Testis (tissue), 3 donors: ENCODE results near the gene FBXW7. TPM values are rescaled to one million over a fixed set of nuclear protein-coding genes. Genes with fewer than 3 reads are reported as not detected.

Experiments
- DNase-seq: peaks from one replicate; pipeline ENCODE4 v3.0.0-alpha.2; 2019
- H3K27ac ChIP-seq, 2 donors: fragments of 200-600 bp; sonication (generic); one replicate each; pipeline ENCODE4 v1.5.1; 2019
- H3K27me3 ChIP-seq: fragments of 200-600 bp; sonication (generic); one replicate; pipeline ENCODE4 v1.5.1; 2019
- H3K36me3 ChIP-seq: fragments of 200-600 bp; sonication (generic); one replicate; pipeline ENCODE4 v1.5.1; 2017; ENCODE audit warnings: low read depth; ENCODE audit errors: missing control alignments
- H3K4me1 ChIP-seq: fragments of 200-600 bp; sonication (generic); one replicate; pipeline ENCODE4 v1.5.1; 2019
- H3K4me3 ChIP-seq, 2 donors: fragments of 200-600 bp; sonication (generic); one replicate each; pipeline ENCODE4 v1.5.1; 2017 to 2019
- H3K9me3 ChIP-seq: fragments of 200-600 bp; sonication (generic); one replicate; pipeline ENCODE4 v1.5.1; 2017
- POLR2A ChIP-seq: fragments of 450-650 bp; IDR thresholded peaks from one replicate; pipeline ENCODE4 v1.6.1; 2017; ENCODE audit warnings: antibody characterized with exemption, mild to moderate bottlenecking, moderate library complexity
- WGBS, 2 donors: methylation state at CpG; one replicate each; pipeline ENCODE4 v1.1.5; 2018; 5-methylcytosine and 5-hydroxymethylcytosine counted together
- intact Hi-C: fragments of 100-400 bp; cut with DNase I; formaldehyde crosslinking; loops from one replicate; pipeline ENCODE4 v1.15.1; 2023; ENCODE audit warnings: low total_unique reads
- polyA plus RNA-seq: library from polyadenylated mRNA; stranded (reverse); fragments of 350-450 nt; fragmentation: Illumina TruSeq; extraction: RNeasy Lipid Tissue Mini Kit (QIAGEN cat#74804); gene quantifications from one replicate; pipeline ENCODE4 v1.2.3, GENCODE V29; 2014; ENCODE audit warnings: low read depth, low replicate concordance; ENCODE audit not compliant: insufficient read depth
- total RNA-seq, 2 donors: library from RNA; depleted of rRNA; stranded (reverse); fragments of >200 nt; gene quantifications; one replicate each; pipeline ENCODE4 v1.2.3, GENCODE V29; 2016
- TF ChIP-seq, protein P1 (sequence below), 3 experiments: fragments of 450-650 bp in 2 of 3; fragments of 200-600 bp in 1 of 3; sonication (generic) in 1 of 3; IDR thresholded peaks; one replicate each; pipeline ENCODE4 v1.5.1; 2016 to 2019; ENCODE audit warnings: antibody characterized with exemption in 3 of 3, mild to moderate bottlenecking in 2 of 3, moderate library complexity in 1 of 3

Gene FBXW7
- total and polyA plus RNA-seq, 3 donors from 2014 or later: 44.8 to 68.5 (median 55.4) TPM

DNA sequence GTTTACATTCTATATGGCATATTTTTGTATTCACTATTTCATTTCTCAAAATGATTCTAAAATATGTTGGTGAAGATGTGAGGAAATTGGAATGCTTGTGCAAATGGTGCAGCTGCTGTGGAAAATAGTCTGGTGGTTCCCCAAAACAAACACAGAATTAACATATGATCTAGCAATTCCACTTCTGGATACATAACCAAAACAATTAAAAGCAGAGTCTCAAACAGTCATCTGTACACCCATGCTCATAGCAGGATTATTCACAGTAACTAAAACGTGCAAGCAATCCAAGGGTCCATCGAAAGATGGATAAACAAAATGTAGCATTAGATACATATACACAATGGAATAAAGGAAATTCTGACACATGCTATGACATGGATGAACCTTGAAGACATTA lies 204.8 kb downstream of the FBXW7 start:
- intact Hi-C loops: no loop called here
- TF ChIP-seq, protein P1, sequence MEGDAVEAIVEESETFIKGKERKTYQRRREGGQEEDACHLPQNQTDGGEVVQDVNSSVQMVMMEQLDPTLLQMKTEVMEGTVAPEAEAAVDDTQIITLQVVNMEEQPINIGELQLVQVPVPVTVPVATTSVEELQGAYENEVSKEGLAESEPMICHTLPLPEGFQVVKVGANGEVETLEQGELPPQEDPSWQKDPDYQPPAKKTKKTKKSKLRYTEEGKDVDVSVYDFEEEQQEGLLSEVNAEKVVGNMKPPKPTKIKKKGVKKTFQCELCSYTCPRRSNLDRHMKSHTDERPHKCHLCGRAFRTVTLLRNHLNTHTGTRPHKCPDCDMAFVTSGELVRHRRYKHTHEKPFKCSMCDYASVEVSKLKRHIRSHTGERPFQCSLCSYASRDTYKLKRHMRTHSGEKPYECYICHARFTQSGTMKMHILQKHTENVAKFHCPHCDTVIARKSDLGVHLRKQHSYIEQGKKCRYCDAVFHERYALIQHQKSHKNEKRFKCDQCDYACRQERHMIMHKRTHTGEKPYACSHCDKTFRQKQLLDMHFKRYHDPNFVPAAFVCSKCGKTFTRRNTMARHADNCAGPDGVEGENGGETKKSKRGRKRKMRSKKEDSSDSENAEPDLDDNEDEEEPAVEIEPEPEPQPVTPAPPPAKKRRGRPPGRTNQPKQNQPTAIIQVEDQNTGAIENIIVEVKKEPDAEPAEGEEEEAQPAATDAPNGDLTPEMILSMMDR (IDR thresholded peaks at IDR 0.05): no peak
- no peak for TF ChIP-seq POLR2A
- WGBS, 2 donors: 82 to 89% methylated on average over 2 of the region's 2 CpGs
- Histone ChIP-seq H3K9me3 (no peaks in the 10 kb centered on the region), H3K27me3 (no peaks in the 10 kb centered on the region), H3K27ac (no peak overlapping the region), H3K4me1 (no peaks in the 10 kb centered on the region), H3K36me3 (no peaks in the 10 kb centered on the region), H3K4me3 (no peak overlapping the region)
- no peak for DNase-seq

DNA sequence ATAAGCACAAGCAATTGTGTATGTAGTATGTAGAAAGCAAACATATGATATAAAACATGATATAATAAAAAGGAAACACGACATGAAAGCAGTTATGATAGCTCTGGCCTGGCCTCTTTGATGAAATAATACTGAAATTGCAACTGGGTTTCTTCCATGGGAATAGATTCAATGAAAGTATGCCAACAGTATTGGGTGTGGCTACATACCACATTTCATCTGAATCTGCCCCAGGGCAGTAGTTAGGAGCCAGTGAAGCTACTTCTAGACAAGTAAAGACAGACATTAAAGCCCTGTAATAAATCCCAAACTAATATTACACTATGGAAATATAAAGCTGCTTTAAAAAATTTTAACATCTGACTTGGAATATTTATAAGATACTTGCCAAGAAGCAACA lies 207.3 kb downstream of the FBXW7 start:
- no peak for DNase-seq
- intact Hi-C loops: no loop called here
- WGBS, 2 donors: 71 to 74% methylated on average over 1 of the region's 1 CpG
- no peak overlapping the region for H3K4me3 ChIP-seq
- no peak overlapping the region for H3K27ac ChIP-seq
- H3K27me3 ChIP-seq: no peaks in the 10 kb centered on the region
- TF ChIP-seq POLR2A: no peak
- TF ChIP-seq, protein P1 (IDR thresholded peaks at IDR 0.05): no peak
- no peaks in the 10 kb centered on the region for H3K9me3 ChIP-seq
- H3K4me1 ChIP-seq: no peaks in the 10 kb centered on the region
- H3K36me3 ChIP-seq: no peaks in the 10 kb centered on the region

DNA sequence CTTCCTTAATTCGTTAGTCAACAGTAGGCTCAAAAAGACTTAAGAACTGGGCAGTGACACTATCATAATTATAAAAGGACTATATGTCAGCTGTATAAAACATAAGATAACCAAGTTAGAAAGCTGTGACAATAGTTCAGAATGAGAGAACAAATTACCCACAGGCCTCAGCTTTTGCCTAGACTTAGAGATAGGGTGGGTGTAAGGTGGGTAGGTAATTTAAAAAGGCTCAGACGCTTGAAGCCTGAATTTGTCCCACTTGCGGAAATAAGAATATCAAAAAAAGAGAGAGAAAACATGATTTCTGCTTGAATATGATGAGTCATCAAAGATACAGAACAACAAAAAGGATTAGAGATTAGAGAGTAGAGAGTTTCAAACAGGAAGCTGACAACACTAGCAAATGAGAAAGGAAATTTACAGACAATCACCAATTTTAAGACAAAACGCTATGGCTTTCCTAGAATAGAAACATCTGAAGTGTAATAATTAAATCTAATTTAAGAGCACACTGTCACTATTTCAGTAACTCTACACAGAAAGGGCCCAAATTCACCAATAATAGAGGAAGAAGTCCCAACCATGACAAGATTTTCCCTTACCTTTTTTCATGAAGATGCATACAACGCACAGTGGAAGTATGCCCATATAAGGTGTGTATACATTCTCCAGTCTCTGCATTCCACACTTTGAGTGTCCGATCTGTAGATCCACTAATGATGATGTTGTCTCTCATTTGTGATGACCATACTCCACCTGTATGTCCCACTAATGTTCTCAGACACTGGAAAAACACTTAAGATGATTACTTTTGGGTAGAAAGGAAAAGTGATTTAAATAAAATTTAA lies 208.1 kb downstream of the FBXW7 start:
- H3K27ac ChIP-seq: no peak overlapping the region
- TF ChIP-seq, protein P1 (IDR thresholded peaks at IDR 0.05): no peak
- no peak for TF ChIP-seq POLR2A
- no peaks in the 10 kb centered on the region for H3K9me3 ChIP-seq
- DNase-seq: no peak
- H3K4me1 ChIP-seq: no peaks in the 10 kb centered on the region
- no peaks in the 10 kb centered on the region for H3K36me3 ChIP-seq
- 89 to 92% methylated on average over 6 of the region's 6 CpGs for WGBS, 2 donors
- H3K27me3 ChIP-seq: no peaks in the 10 kb centered on the region
- intact Hi-C loops: no loop called here
- no peak overlapping the region for H3K4me3 ChIP-seq

DNA sequence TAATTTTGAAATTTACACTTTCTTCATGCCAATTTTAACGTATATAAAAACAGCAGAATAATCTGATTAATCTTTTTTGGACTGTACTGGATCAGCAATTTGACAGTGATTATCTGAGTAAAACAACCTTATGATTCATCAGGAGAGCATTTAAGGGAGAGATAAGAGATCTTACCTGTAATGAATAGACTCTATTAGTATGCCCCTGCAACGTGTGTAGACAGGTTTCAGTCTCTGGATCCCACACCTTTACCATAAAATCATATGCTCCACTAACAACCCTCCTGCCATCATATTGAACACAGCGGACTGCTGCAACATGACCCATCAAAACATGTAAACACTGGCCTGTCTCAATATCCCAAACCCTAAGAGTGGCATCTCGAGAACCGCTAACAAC lies 210.1 kb downstream of the FBXW7 start:
- H3K27ac ChIP-seq: no peak overlapping the region
- no peaks in the 10 kb centered on the region for H3K4me1 ChIP-seq
- intact Hi-C loops: no loop called here
- no peaks in the 10 kb centered on the region for H3K9me3 ChIP-seq
- 95% methylated on average over 5 of the region's 5 CpGs for WGBS, 2 donors
- H3K36me3 ChIP-seq: no peaks in the 10 kb centered on the region
- DNase-seq: no peak
- TF ChIP-seq, protein P1 (IDR thresholded peaks at IDR 0.05): no peak
- no peak for TF ChIP-seq POLR2A
- no peak overlapping the region for H3K4me3 ChIP-seq
- no peaks in the 10 kb centered on the region for H3K27me3 ChIP-seq

DNA sequence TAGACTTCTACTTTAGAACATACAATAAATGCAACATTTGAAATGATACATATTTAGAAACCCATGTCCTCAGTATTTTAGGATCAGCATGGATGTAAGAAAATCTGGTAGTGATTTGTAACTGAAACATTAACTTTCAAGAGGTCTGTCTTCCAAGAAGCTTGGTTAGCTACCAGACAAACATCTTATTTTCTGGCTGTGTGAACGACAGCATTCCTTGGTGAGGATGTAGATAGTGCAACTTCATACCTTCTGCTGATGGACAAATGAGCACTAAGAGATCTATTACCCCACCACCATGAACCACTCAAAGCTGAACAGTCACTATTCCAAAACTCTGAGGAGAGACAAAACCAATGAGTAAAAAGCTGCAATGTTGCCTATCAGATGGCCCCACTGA lies 212.7 kb downstream of the FBXW7 start:
- WGBS, 2 donors: 86 to 90% methylated on average over 1 of the region's 1 CpG

More for the DNA sequence above, 212.7 kb downstream of the FBXW7 start:
- no peaks in the 10 kb centered on the region for H3K27me3 ChIP-seq
- DNase-seq: no peak
- no peak overlapping the region for H3K27ac ChIP-seq
- H3K4me1 ChIP-seq: no peaks in the 10 kb centered on the region
- H3K4me3 ChIP-seq: no peak overlapping the region
- no peaks in the 10 kb centered on the region for H3K9me3 ChIP-seq
- intact Hi-C loops: no loop called here
- TF ChIP-seq POLR2A: no peak
- TF ChIP-seq, protein P1 (IDR thresholded peaks at IDR 0.05): no peak
- H3K36me3 ChIP-seq: no peaks in the 10 kb centered on the region
